Fibroblast of skin of scalp (primary cell): ENCODE data around the gene KRTAP12-1.
"Not testable (repeated sequence)": the region's sequence is repeated elsewhere in the genome, so short reads cannot be mapped to it uniquely, and the experiment has no call there.

Experiments
- DNase-seq: peaks from one replicate; pipeline ENCODE4 v3.0.0-alpha.2; 2013

The KRTAP12-1 gene

GRCh38 chr21:44644878-44645277 lies 37.1 kb downstream of the KRTAP12-1 start:
- DNase-seq: no peak

- DNase-seq: no peak
Observed at GRCh38 chr21:44643741-44644310, 38.1 kb downstream of the KRTAP12-1 start.

GRCh38 chr21:44640761-44641160 lies 41.2 kb downstream of the KRTAP12-1 start:
- DNase-seq: no peak

- no peak for DNase-seq
Observed at GRCh38 chr21:44639331-44639655, 42.7 kb downstream of the KRTAP12-1 start.

- not testable (repeated sequence) for DNase-seq
Observed at GRCh38 chr21:44638506-44639330, 43.2 kb downstream of the KRTAP12-1 start.

- DNase-seq: not testable (repeated sequence)
Observed at GRCh38 chr21:44637851-44638348, 44.1 kb downstream of the KRTAP12-1 start.

GRCh38 chr21:44637018-44637850 lies 44.7 kb downstream of the KRTAP12-1 start, which contains the start of gene KRTAP10-10:
KRTAP10-10 (plus strand) TSS chr21:44637356; CDS start chr21:44637418, 62 bp downstream.
- DNase-seq: no peak

- no peak for DNase-seq
Observed at GRCh38 chr21:44636209-44637017, 45.5 kb downstream of the KRTAP12-1 start.

GRCh38 chr21:44632067-44632466 lies 49.9 kb downstream of the KRTAP12-1 start:
- no peak for DNase-seq
